Osteocyte (in vitro differentiated cells): ENCODE measurements around the gene TMEM120B. TPM values are rescaled to one million over a fixed set of nuclear protein-coding genes. Genes with fewer than 3 reads are reported as not detected.

Experiments
- DNase-seq: peaks from one replicate; pipeline ENCODE4 v3.0.0; 2021; ENCODE audit warnings: mixed read lengths; ENCODE audit not compliant: unreplicated experiment; ENCODE audit errors: extremely low spot score
- H3K27ac Mint-ChIP-seq: one replicate; pipeline ENCODE4 v1.8.0; 2021; ENCODE audit warnings: mild to moderate bottlenecking, mixed read lengths; ENCODE audit not compliant: unreplicated experiment
- H3K27me3 Mint-ChIP-seq: one replicate; pipeline ENCODE4 v1.8.0; 2021; ENCODE audit warnings: mixed read lengths; ENCODE audit not compliant: unreplicated experiment
- H3K36me3 Mint-ChIP-seq: one replicate; pipeline ENCODE4 v1.8.0; 2021; ENCODE audit warnings: mixed read lengths; ENCODE audit not compliant: unreplicated experiment
- H3K4me1 Mint-ChIP-seq: one replicate; pipeline ENCODE4 v1.8.0; 2021; ENCODE audit warnings: mixed read lengths; ENCODE audit not compliant: unreplicated experiment
- H3K4me3 Mint-ChIP-seq: one replicate; pipeline ENCODE4 v1.8.0; 2021; ENCODE audit warnings: mild to moderate bottlenecking, moderate library complexity, mixed read lengths; ENCODE audit not compliant: unreplicated experiment
- H3K9me3 Mint-ChIP-seq: one replicate; pipeline ENCODE4 v1.8.0; 2021; ENCODE audit warnings: mixed read lengths; ENCODE audit not compliant: unreplicated experiment
- CTCF ChIP-seq: fragments of 200-600 bp; sonication (generic); IDR thresholded peaks from 2 replicates; pipeline ENCODE4 v1.5.0; 2021; ENCODE audit warnings: antibody characterized with exemption, mild to moderate bottlenecking, moderate library complexity
- total RNA-seq: library from RNA; stranded (reverse); gene quantifications from 2 replicates; pipeline ENCODE4 v1.2.1, GENCODE V29; 2021

TMEM120B gene
- total RNA-seq, 1 donor from 2014 or later, result 13.2 TPM

- Mint-ChIP-seq H3K27me3 (no peaks in the 10 kb centered on the region), H3K9me3 (no peaks in the 10 kb centered on the region), H3K27ac (no peak overlapping the region), H3K4me1 (no peaks in the 10 kb centered on the region), H3K36me3 (peaks cover 32% of the 10 kb centered on the region), H3K4me3 (no peak overlapping the region)
- no peak for TF ChIP-seq CTCF
- no peak for DNase-seq
Measured at GRCh38 chr12:121819212-121819949, 106.8 kb downstream of the TMEM120B start.

DNA sequence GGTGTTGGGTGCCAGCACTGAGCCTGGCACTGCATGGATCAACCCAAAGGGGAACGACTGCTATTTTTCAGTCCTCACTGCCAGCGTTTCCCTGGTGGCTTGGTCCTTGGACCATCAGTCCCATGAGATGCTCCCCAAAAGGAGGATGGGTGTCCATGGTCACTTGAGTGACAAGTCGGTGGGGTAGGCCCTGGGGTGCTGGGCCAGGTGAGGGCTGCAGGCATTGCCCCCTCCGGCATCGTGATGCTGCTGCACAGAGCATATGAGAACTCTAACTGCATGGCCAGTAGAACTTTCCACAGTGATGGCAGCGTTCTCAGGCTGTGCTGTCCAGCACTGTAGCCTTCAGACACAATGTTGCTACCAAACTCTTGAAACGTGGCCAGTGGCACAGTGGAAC lies 107.5 kb downstream of the TMEM120B start:
- no peak overlapping the region for H3K27ac Mint-ChIP-seq
- H3K4me3 Mint-ChIP-seq, result no peak overlapping the region
- no peaks in the 10 kb centered on the region for H3K9me3 Mint-ChIP-seq
- no peaks in the 10 kb centered on the region for H3K27me3 Mint-ChIP-seq
- peaks cover 33% of the 10 kb centered on the region for H3K36me3 Mint-ChIP-seq
- no peak for DNase-seq
- no peak for TF ChIP-seq CTCF
- no peaks in the 10 kb centered on the region for H3K4me1 Mint-ChIP-seq

- H3K27ac Mint-ChIP-seq, result no peak overlapping the region
- no peak overlapping the region for H3K4me3 Mint-ChIP-seq
- no peaks in the 10 kb centered on the region for H3K4me1 Mint-ChIP-seq
- no peaks in the 10 kb centered on the region for H3K27me3 Mint-ChIP-seq
- no peak for DNase-seq
- peaks cover 32% of the 10 kb centered on the region for H3K36me3 Mint-ChIP-seq
- no peaks in the 10 kb centered on the region for H3K9me3 Mint-ChIP-seq
- TF ChIP-seq CTCF, result no peak
Measured at GRCh38 chr12:121822393-121823100, 110.0 kb downstream of the TMEM120B start.

- Mint-ChIP-seq H3K27ac (no peak overlapping the region), H3K4me1 (no peaks in the 10 kb centered on the region), H3K9me3 (no peaks in the 10 kb centered on the region), H3K36me3 (peaks cover 29% of the 10 kb centered on the region), H3K4me3 (no peak overlapping the region), H3K27me3 (no peaks in the 10 kb centered on the region)
- DNase-seq, result no peak
- no peak for TF ChIP-seq CTCF
Measured at GRCh38 chr12:121823101-121823726, 110.7 kb downstream of the TMEM120B start.

DNA sequence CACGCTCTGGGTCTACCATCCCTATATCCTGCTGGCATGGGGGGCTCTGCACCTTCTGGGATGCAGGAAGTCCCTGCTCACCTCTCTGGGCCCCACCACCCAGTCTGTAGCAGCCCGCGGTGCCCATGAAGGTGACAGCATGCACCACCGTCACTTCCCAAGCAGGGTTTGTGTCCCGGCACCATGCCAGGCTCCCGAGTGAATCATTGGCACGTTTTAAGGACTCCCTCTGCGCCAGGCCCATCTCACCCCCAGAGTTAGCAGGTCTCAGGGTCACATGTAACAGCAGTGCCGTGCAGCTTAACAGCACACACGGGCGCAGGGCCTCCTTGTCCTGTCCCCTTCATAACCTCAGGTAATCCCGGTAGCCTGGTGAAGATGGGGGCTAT lies 111.2 kb downstream of the TMEM120B start:
- DNase-seq, result no peak
- Mint-ChIP-seq H3K27me3 (no peaks in the 10 kb centered on the region), H3K36me3 (peaks cover 33% of the 10 kb centered on the region), H3K4me3 (no peak overlapping the region), H3K27ac (no peak overlapping the region), H3K4me1 (no peaks in the 10 kb centered on the region), H3K9me3 (no peaks in the 10 kb centered on the region)
- no peak for TF ChIP-seq CTCF
